Upper lobe of right lung (tissue), 1 donor: ENCODE results near the gene VPS29. TPM values are rescaled to one million over a fixed set of nuclear protein-coding genes. Genes with fewer than 3 reads are reported as not detected.

Experiments used
- ATAC-seq: fragments of 200-7000 bp; cut with Tn5 transposase; one replicate; pipeline ENCODE4 v1.9.1; 2020; ENCODE audit warnings: mild to moderate bottlenecking, moderate library complexity
- DNase-seq: peaks from one replicate; pipeline ENCODE4 v3.0.0-alpha.2; 2020
- H3K27ac ChIP-seq: fragments of 200-600 bp; one replicate; pipeline ENCODE4 v1.8.0; 2022
- H3K27me3 ChIP-seq: fragments of 200-600 bp; one replicate; pipeline ENCODE4 v1.8.0; 2022; ENCODE audit warnings: mild to moderate bottlenecking
- H3K36me3 ChIP-seq: fragments of 200-600 bp; one replicate; pipeline ENCODE4 v1.8.0; 2022
- H3K4me1 ChIP-seq: fragments of 200-600 bp; one replicate; pipeline ENCODE4 v1.8.0; 2022
- H3K4me3 ChIP-seq: fragments of 200-600 bp; one replicate; pipeline ENCODE4 v1.8.0; 2022; ENCODE audit warnings: mild to moderate bottlenecking
- H3K9me3 ChIP-seq: fragments of 200-600 bp; one replicate; pipeline ENCODE4 v1.8.0; 2022
- intact Hi-C: fragments of 100-400 bp; cut with DNase I; formaldehyde crosslinking; loops from one replicate; pipeline ENCODE4 v1.11.0; 2022
- total RNA-seq: library from RNA; stranded (reverse); fragmentation: NEBNext Ultra II Directional; extraction: Animal tissue kit (Norgen Biotek cat#: 25700); gene quantifications from one replicate; pipeline ENCODE4 v1.2.1, GENCODE V29; 2021
- TF ChIP-seq, protein P1 (sequence below): fragments of 200-600 bp; IDR thresholded peaks from one replicate; pipeline ENCODE4 v1.8.0; 2022; ENCODE audit warnings: antibody characterized with exemption
- donor health status: DM: no; HTN: yes; CAD: no; lungs with severe emphysema.

The VPS29 gene
- total RNA-seq, 1 donor from 2014 or later, result 99.0 TPM

DNA sequence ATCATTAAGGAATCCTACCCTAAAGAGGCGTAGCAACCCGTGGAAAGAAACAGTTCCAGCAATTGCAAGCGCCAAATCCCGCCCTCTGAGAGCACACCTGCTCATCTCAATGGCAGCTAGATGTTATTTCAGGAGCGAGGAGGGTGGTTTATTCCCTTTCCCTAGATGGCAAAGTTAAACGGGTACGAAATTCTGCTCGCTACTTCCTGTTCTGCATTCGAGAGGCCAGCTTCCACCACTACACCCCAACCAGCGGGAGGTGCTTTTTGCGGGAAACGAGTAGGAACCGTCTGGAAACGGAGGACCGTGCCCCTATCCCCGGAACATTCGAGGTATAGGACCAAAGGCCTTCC, 536 bp downstream of the VPS29 start:
- peak overlapping the region; percentile 91 for H3K27ac ChIP-seq
- H3K36me3 ChIP-seq, result peaks cover 3% of the 10 kb centered on the region
- no peaks in the 10 kb centered on the region for H3K9me3 ChIP-seq
- peak; percentile 42 for ATAC-seq
- TF ChIP-seq, protein P1, sequence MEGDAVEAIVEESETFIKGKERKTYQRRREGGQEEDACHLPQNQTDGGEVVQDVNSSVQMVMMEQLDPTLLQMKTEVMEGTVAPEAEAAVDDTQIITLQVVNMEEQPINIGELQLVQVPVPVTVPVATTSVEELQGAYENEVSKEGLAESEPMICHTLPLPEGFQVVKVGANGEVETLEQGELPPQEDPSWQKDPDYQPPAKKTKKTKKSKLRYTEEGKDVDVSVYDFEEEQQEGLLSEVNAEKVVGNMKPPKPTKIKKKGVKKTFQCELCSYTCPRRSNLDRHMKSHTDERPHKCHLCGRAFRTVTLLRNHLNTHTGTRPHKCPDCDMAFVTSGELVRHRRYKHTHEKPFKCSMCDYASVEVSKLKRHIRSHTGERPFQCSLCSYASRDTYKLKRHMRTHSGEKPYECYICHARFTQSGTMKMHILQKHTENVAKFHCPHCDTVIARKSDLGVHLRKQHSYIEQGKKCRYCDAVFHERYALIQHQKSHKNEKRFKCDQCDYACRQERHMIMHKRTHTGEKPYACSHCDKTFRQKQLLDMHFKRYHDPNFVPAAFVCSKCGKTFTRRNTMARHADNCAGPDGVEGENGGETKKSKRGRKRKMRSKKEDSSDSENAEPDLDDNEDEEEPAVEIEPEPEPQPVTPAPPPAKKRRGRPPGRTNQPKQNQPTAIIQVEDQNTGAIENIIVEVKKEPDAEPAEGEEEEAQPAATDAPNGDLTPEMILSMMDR, result no peak
- H3K4me1 ChIP-seq, result peaks cover 31% of the 10 kb centered on the region
- H3K27me3 ChIP-seq, result no peaks in the 10 kb centered on the region
- H3K4me3 ChIP-seq, result peak overlapping the region; percentile 78
- intact Hi-C loops, result no loop called here
- DNase-seq, result no peak

DNA sequence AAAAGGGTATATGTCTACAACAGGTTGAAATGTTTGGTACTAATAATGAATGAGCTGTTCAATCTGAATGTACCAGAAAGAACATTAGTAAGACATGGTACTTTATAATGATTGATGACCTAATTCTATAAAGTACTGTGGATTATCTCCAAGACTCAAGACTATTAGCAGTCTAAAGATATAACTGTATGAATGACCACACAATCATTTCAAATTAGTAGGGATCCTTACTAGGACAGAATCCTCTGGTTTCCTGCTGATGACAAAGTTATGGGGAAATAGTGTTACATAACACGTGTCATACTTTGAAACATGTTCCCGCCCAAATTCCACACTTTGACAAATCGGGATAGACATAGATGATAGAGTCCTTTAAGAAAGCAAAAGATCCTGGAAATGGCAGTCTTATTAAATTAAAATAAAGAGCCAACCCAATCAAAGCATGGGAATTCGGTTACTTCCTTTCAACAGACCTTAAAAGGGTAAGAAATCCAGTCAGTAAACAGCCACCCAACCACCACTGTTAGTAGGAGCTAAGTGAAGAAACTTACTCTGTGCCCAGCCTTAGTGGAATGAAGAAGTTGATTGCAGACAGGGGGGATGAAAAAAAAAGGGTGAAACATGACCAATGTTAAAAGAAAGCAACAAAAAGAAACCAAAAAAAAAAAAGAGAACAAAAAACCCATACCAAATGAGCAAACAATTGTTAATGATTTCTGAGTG, 2.8 kb downstream of the VPS29 start:
- Histone ChIP-seq H3K27me3 (no peaks in the 10 kb centered on the region), H3K4me3 (no peak overlapping the region), H3K36me3 (peaks cover 26% of the 10 kb centered on the region), H3K9me3 (no peaks in the 10 kb centered on the region), H3K4me1 (peaks cover 31% of the 10 kb centered on the region), H3K27ac (peak overlapping the region; percentile 20)
- intact Hi-C loops, result no loop called here
- no peak for ATAC-seq
- DNase-seq, result no peak
- TF ChIP-seq, protein P1, result no peak

DNA sequence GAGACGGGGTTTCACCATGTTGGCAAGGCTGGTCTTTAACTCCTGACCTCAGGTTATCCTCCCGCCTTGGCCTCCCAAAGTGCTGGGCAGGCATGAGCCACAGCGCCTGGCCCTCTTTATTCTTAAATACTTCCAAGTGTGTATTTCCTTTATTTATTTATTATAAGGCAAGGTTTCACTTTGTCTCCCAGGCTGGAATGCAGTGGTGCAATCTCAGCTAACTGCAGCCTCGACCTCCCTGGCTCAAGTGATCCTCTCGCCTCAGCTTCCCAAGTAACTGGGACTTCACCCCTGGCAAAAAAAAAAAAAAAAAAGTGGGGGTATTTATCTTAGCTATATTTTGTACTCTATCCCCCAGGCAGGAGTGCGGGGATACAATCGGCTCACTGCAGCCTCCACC, 26.5 kb downstream of the VPS29 start:
- Histone ChIP-seq H3K36me3 (no peaks in the 10 kb centered on the region), H3K27me3 (no peaks in the 10 kb centered on the region), H3K27ac (no peak overlapping the region), H3K4me3 (no peak overlapping the region), H3K4me1 (no peaks in the 10 kb centered on the region), H3K9me3 (no peaks in the 10 kb centered on the region)
- no peak for ATAC-seq
- TF ChIP-seq, protein P1, result no peak
- intact Hi-C loops, result no loop called here
- DNase-seq, result no peak

DNA sequence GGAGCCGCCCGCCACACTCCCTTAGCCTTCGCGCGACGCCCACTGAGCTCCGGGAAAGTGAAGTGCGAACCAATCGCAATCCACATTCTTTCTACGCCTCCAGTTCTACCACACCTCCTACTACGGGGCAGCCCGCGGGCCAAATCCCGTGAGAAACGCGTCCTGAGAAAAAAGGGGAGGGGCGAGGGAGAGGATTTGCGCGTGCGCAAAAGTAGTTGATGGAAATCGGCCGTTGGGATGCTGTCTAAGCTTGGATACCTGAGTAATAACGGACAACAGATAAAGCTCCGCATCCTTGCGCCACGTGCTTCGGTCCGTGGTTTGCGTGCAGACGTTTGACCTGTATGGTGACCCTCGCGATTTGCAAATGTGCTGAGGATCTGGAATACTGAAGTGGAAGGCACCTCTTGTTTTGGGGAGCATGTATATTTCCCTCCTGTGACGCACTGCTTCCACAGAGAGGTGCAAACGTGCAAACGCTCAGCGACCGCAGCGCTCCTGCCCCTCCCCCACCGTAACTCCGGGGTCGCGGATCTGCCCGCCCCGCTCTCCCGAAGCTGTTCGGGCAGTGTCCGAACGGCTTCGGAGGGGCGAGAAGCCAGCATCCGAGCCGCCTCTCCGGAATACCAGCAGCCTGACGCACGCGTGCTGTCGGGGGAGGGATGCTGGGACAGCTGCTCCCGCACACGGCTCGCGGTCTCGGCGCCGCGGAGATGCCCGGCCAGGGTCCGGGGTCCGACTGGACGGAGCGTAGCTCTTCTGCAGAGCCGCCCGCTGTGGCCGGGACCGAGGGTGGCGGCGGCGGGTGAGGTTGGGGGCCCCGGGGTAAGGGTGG, 33.5 kb downstream of the VPS29 start, which contains the start of the genes FAM216A and GPN3:
Gene FAM216A (plus strand): TSS at position 632 of the 835 bp plus-strand sequence. CDS start 31 bp downstream, at position 663.
Gene GPN3 (minus strand): TSS at position 44 of the 835 bp plus-strand sequence. CDS start 54 bp downstream, outside the sequence.
- peak within 1 kb of the TSS; percentile 93 for H3K27ac ChIP-seq
- ATAC-seq, result peak; percentile 95
- DNase-seq, result peak; percentile 97
- intact Hi-C loops, result no loop called here
- H3K4me1 ChIP-seq, result peaks cover 20% of the 10 kb centered on the region
- no peaks in the 10 kb centered on the region for H3K9me3 ChIP-seq
- H3K36me3 ChIP-seq, result peaks cover 15% of the 10 kb centered on the region
- TF ChIP-seq, protein P1, result no peak
- H3K4me3 ChIP-seq, result peak within 1 kb of the TSS; percentile 76
- H3K27me3 ChIP-seq, result no peaks in the 10 kb centered on the region

DNA sequence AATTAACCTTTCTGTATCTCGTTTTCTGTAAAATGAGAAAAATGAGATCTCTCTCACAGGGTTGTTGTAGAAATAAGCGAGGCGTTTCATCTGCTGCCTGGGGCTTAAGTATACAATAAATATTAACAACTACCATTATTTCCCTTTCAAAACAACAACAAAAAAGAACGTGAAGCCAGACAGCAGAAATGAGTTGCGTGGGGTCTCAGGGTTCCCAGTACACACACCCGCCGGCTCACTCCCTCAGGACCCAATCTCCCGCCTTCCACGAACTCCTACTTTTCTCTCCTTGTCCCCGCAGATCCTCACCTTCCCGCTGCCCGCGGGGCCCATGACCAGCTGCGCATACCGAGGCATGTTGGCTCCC, 34.1 kb downstream of the VPS29 start:
- intact Hi-C loops, result no loop called here
- TF ChIP-seq, protein P1, result no peak
- ATAC-seq, result no peak

More for the DNA sequence above, 34.1 kb downstream of the VPS29 start:
- Histone ChIP-seq H3K4me1 (peaks cover 20% of the 10 kb centered on the region), H3K4me3 (peak overlapping the region; percentile 76), H3K9me3 (no peaks in the 10 kb centered on the region), H3K36me3 (peaks cover 21% of the 10 kb centered on the region), H3K27ac (peak overlapping the region; percentile 93), H3K27me3 (no peaks in the 10 kb centered on the region)
- no peak for DNase-seq
